HG03139 (cell line): Measurements from ENCODE around the gene HLA-DQA1.
A peak's percentile ranks its signal among the peaks of the same experiment; 100 is the strongest.
"Not testable (repeated sequence)": the region's sequence is repeated elsewhere in the genome, so short reads cannot be mapped to it uniquely, and the experiment has no call there.

ENCODE experiments used
- ATAC-seq: cut with Tn5 transposase; IDR thresholded peaks from one replicate; pipeline ENCODE4 v1.9.1; 2021; ENCODE audit not compliant: unreplicated experiment

Gene HLA-DQA1

GRCh38 chr6:32637219-32637880 is at the start of gene HLA-DQA1:
Gene HLA-DQA1, plus strand, starts transcription at chr6:32637406. Its CDS starts 53 bp downstream, at chr6:32637459.
- ATAC-seq, result peak; percentile 53

GRCh38 chr6:32588156-32588555 is 49.0 kb upstream of the HLA-DQA1 start:
- ATAC-seq, result no peak

GRCh38 chr6:32589596-32590449 is 47.4 kb upstream of the HLA-DQA1 start, which contains the start of gene HLA-DRB1:
Gene HLA-DRB1, minus strand, starts transcription at chr6:32589848. Its CDS starts 106 bp downstream, at chr6:32589742.
- ATAC-seq, result peak; percentile 91

GRCh38 chr6:32590713-32591112 is 46.5 kb upstream of the HLA-DQA1 start:
- ATAC-seq, result not testable (repeated sequence)

GRCh38 chr6:32597024-32597423 is 40.2 kb upstream of the HLA-DQA1 start:
- ATAC-seq, result no peak

- no peak for ATAC-seq
Observed at GRCh38 chr6:32602383-32602782, 34.8 kb upstream of the HLA-DQA1 start.

GRCh38 chr6:32603222-32603621 is 34.0 kb upstream of the HLA-DQA1 start:
- ATAC-seq, result no peak

GRCh38 chr6:32603888-32604287 is 33.3 kb upstream of the HLA-DQA1 start:
- ATAC-seq, result no peak

GRCh38 chr6:32604434-32604877 is 32.8 kb upstream of the HLA-DQA1 start:
- peak; percentile 50 for ATAC-seq

GRCh38 chr6:32607263-32607987 is 29.8 kb upstream of the HLA-DQA1 start:
- ATAC-seq, result no peak

- ATAC-seq, result no peak
Observed at GRCh38 chr6:32607988-32608298, 29.3 kb upstream of the HLA-DQA1 start.

GRCh38 chr6:32608362-32608761 is 28.8 kb upstream of the HLA-DQA1 start:
- ATAC-seq, result no peak

GRCh38 chr6:32609391-32609730 is 27.8 kb upstream of the HLA-DQA1 start:
- ATAC-seq, result no peak

- ATAC-seq, result peak; percentile 79
Observed at GRCh38 chr6:32609731-32610640, 27.2 kb upstream of the HLA-DQA1 start.

GRCh38 chr6:32610682-32611296 is 26.4 kb upstream of the HLA-DQA1 start:
- ATAC-seq, result no peak

- no peak for ATAC-seq
Observed at GRCh38 chr6:32613475-32613874, 23.7 kb upstream of the HLA-DQA1 start.

GRCh38 chr6:32614366-32615081 is 22.7 kb upstream of the HLA-DQA1 start:
- ATAC-seq, result no peak

GRCh38 chr6:32615885-32616532 is 21.2 kb upstream of the HLA-DQA1 start:
- ATAC-seq, result no peak

GRCh38 chr6:32617751-32618150 is 19.5 kb upstream of the HLA-DQA1 start:
- no peak for ATAC-seq
